ENCODE measurements around the gene BUD31.

GRCh38 chr7:99457650-99458493 is 49.1 kb downstream of the BUD31 start:
- no peak for TF ChIP-seq CTCF (IDR thresholded peaks at IDR 0.05 in 4 of 5, conservative IDR thresholded peaks at IDR 0.05 in 1 of 5)
- TF ChIP-seq POLR2A (IDR thresholded peaks at IDR 0.05) = no peak
